IMR-90 (cell line): Measurements from ENCODE around the gene NSUN5. TPM values are rescaled to one million over a fixed set of nuclear protein-coding genes. Genes with fewer than 3 reads are reported as not detected.

Experiments used
- ATAC-seq: fragments of 200-7000 bp; cut with Tn5 transposase; 2 replicates; pipeline ENCODE4 v1.9.1; 2020; ENCODE audit warnings: low read depth, mild to moderate bottlenecking, moderate library complexity
- BruUV-seq: library from RNA; stranded (reverse); fragments of 400-500 nt; replicated peaks from 2 replicates; lab custom pipeline; 2021; lab: Mats Ljungman, UMichigan
- CTCF ChIA-PET: fragments of 300-600 bp; formaldehyde crosslinking; extraction: SDS; loops from one replicate; lab custom pipeline; 2021; ENCODE audit warnings: antibody characterized with exemption; lab: Yijun Ruan, JAX
- POLR2A ChIA-PET: fragments of 300-600 bp; sonication (Branson Sonifier 250); formaldehyde crosslinking; loops from one replicate; lab custom pipeline; 2022; ENCODE audit warnings: antibody characterized with exemption; ENCODE audit not compliant: unreplicated experiment; lab: Charles Lee
- DNase-seq: peaks from one replicate; pipeline ENCODE4 v3.0.0; 2013
- H2AFZ ChIP-seq: replicated peaks from 2 replicates; pipeline ENCODE3; 2013; ENCODE audit warnings: low read length, mild to moderate bottlenecking; ENCODE audit not compliant: poor library complexity
- H2AK5ac ChIP-seq: 2 replicates; pipeline ENCODE4 v1.6.1; 2013; ENCODE audit warnings: low read depth, low read length, inconsistent platforms
- H2AK9ac ChIP-seq: replicated peaks from 2 replicates; pipeline ENCODE3; 2013; ENCODE audit warnings: mild to moderate bottlenecking, low read depth, low read length, moderate library complexity; ENCODE audit not compliant: poor library complexity
- H2BK120ac ChIP-seq: 2 replicates; pipeline ENCODE4 v1.6.1; 2013; ENCODE audit warnings: low read depth, low read length, inconsistent platforms
- H2BK15ac ChIP-seq: 3 replicates; pipeline ENCODE4 v1.6.1; 2013; ENCODE audit warnings: low read depth, low read length, inconsistent platforms
- H2BK20ac ChIP-seq: 2 replicates; pipeline ENCODE4 v1.6.1; 2013; ENCODE audit warnings: low read depth, mild to moderate bottlenecking, inconsistent platforms, low read length, moderate library complexity
- H2BK5ac ChIP-seq: 2 replicates; pipeline ENCODE4 v1.6.1; 2013; ENCODE audit warnings: mild to moderate bottlenecking, low read depth, low read length, inconsistent platforms; ENCODE audit not compliant: poor library complexity, severe bottlenecking
- H3K14ac ChIP-seq: replicated peaks from 2 replicates; pipeline ENCODE4 v1.6.1; 2013; ENCODE audit warnings: low read depth, low read length, inconsistent platforms
- H3K18ac ChIP-seq: 2 replicates; pipeline ENCODE4 v1.6.1; 2013; ENCODE audit warnings: low read depth, low read length, control low read depth
- H3K23ac ChIP-seq: 2 replicates; pipeline ENCODE4 v1.6.1; 2013; ENCODE audit warnings: low read depth, low read length, inconsistent platforms
- H3K27ac ChIP-seq: 2 replicates; pipeline ENCODE4 v1.5.1; 2013; ENCODE audit warnings: mild to moderate bottlenecking, control low read depth, low read length; ENCODE audit not compliant: insufficient read depth
- H3K27me3 ChIP-seq: 2 replicates; pipeline ENCODE4 v1.6.1; 2013; ENCODE audit warnings: low read length; ENCODE audit not compliant: control insufficient read depth, insufficient read depth
- H3K36me3 ChIP-seq: 2 replicates; pipeline ENCODE4 v1.6.1; 2013; ENCODE audit warnings: low read length, mixed read lengths; ENCODE audit not compliant: control insufficient read depth, insufficient read depth
- H3K4ac ChIP-seq: 2 replicates; pipeline ENCODE4 v1.6.1; 2013; ENCODE audit warnings: low read depth, low read length, inconsistent platforms
- H3K4me1 ChIP-seq: 2 replicates; pipeline ENCODE4 v1.6.1; 2013; ENCODE audit warnings: low read length, mixed read lengths; ENCODE audit not compliant: control insufficient read depth, insufficient read depth
- H3K4me2 ChIP-seq: 2 replicates; pipeline ENCODE4 v1.6.1; 2013; ENCODE audit warnings: low read depth, mild to moderate bottlenecking, control low read depth, low read length, moderate library complexity
- H3K4me3 ChIP-seq: 2 replicates; pipeline ENCODE4 v1.5.1; 2013; ENCODE audit warnings: low read depth, mild to moderate bottlenecking, control low read depth, low read length, moderate library complexity; ENCODE audit not compliant: insufficient read depth
- H3K56ac ChIP-seq: 2 replicates; pipeline ENCODE4 v1.6.1; 2013; ENCODE audit warnings: low read length, inconsistent platforms; ENCODE audit not compliant: insufficient read depth; ENCODE audit errors: extremely low read depth
- H3K79me1 ChIP-seq, 2 experiments: 2 replicates each; pipeline ENCODE4 v1.6.1; 2013; ENCODE audit warnings: low read length in 2 of 2, inconsistent platforms in 1 of 2, low read depth in 1 of 2
- H3K9ac ChIP-seq: 2 replicates; pipeline ENCODE4 v1.6.1; 2013; ENCODE audit warnings: low read depth, low read length, control low read depth
- H3K9me1 ChIP-seq: 2 replicates; pipeline ENCODE4 v1.6.1; 2013; ENCODE audit warnings: low read length, inconsistent platforms; ENCODE audit not compliant: insufficient read depth
- H3K9me3 ChIP-seq: 2 replicates; pipeline ENCODE4 v1.6.1; 2013; ENCODE audit warnings: low read length; ENCODE audit not compliant: control insufficient read depth, insufficient read depth
- H4K20me1 ChIP-seq: 2 replicates; pipeline ENCODE4 v1.6.1; 2013; ENCODE audit warnings: low read length, inconsistent platforms; ENCODE audit not compliant: insufficient read depth
- H4K5ac ChIP-seq: 2 replicates; pipeline ENCODE4 v1.6.1; 2013; ENCODE audit warnings: mild to moderate bottlenecking, low read depth, low read length, control low read depth
- H4K8ac ChIP-seq, 2 experiments: 2 replicates each; pipeline ENCODE4 v1.6.1; 2013; ENCODE audit warnings: low read depth in 2 of 2, low read length in 2 of 2, control low read depth in 1 of 2, inconsistent platforms in 1 of 2
- H4K91ac ChIP-seq: 2 replicates; pipeline ENCODE4 v1.6.1; 2013; ENCODE audit warnings: low read depth, low read length, inconsistent platforms; ENCODE audit not compliant: insufficient read depth
- BHLHE40 ChIP-seq: fragments of 150-350 bp; IDR thresholded peaks from 2 replicates; pipeline ENCODE4 v1.6.1; 2016; ENCODE audit warnings: mild to moderate bottlenecking, low read depth, low read length
- CEBPB ChIP-seq: IDR thresholded peaks from 2 replicates; pipeline ENCODE4 v1.6.1; 2012; ENCODE audit warnings: low read depth, low read length, improper control_type of control experiment
- CHD1 ChIP-seq: IDR thresholded peaks from 2 replicates; pipeline ENCODE4 v1.6.1; 2012; ENCODE audit warnings: low read depth, low read length, improper control_type of control experiment
- MXI1 ChIP-seq: IDR thresholded peaks from 2 replicates; pipeline ENCODE4 v1.6.1; 2012; ENCODE audit warnings: low read depth, mild to moderate bottlenecking, low read length, moderate library complexity, borderline replicate concordance
- NFE2L2 ChIP-seq: fragments of 150-350 bp; IDR thresholded peaks from 2 replicates; pipeline ENCODE4 v1.6.1; 2016; ENCODE audit warnings: low read depth, mild to moderate bottlenecking, low read length
- POLR2A ChIP-seq: IDR thresholded peaks from 2 replicates; pipeline ENCODE4 v1.6.1; 2012; ENCODE audit warnings: mild to moderate bottlenecking, low read depth, low read length
- RAD21 ChIP-seq: IDR thresholded peaks from 2 replicates; pipeline ENCODE4 v1.6.1; 2012; ENCODE audit warnings: low read length, improper control_type of control experiment
- RCOR1 ChIP-seq: IDR thresholded peaks from 2 replicates; pipeline ENCODE4 v1.6.1; 2012; ENCODE audit warnings: mild to moderate bottlenecking, low read length, improper control_type of control experiment; ENCODE audit not compliant: insufficient replicate concordance
- SMC3 ChIP-seq: fragments of 150-350 bp; IDR thresholded peaks from 2 replicates; pipeline ENCODE4 v1.6.1; 2016; ENCODE audit warnings: low read depth, mild to moderate bottlenecking, antibody characterized with exemption, low read length, moderate library complexity
- WGBS, 2 experiments: methylation state at CpG; one replicate each; pipeline versions ENCODE4 v1.1.5 to v1.1.7; 2013; ENCODE audit warnings: missing lambda C conversion rate in 2 of 2; ENCODE audit not compliant: insufficient read length in 1 of 2; ENCODE audit errors: extremely low coverage in 2 of 2; 5-methylcytosine and 5-hydroxymethylcytosine counted together
- dilution Hi-C: fragments of 300-500 bp; cut with HindIII; formaldehyde crosslinking; loops from one replicate; pipeline ENCODE4 v1.14.3; 2018; ENCODE audit warnings: low sequenced_read_pairs; ENCODE audit not compliant: unreplicated experiment
- in situ Hi-C: fragments of 300-500 bp; cut with MboI; formaldehyde crosslinking; loops from 3 replicates; pipeline ENCODE4 v1.14.3; 2019; ENCODE audit warnings: low sequenced_read_pairs, inconsistent platforms, mixed read lengths
- intact Hi-C: fragments of 100-400 bp; cut with micrococcal nuclease; formaldehyde crosslinking; loops from 2 replicates; pipeline ENCODE4 v1.10.0; 2022
- polyA plus RNA-seq, 3 experiments: library from polyadenylated mRNA; depleted of rRNA; stranded (reverse); fragments of >200 nt; gene quantifications; 2 replicates each; pipeline ENCODE4 v1.2.3, GENCODE V29; 2012; ENCODE audit warnings: low replicate concordance in 1 of 3
- total RNA-seq: library from RNA; depleted of rRNA; stranded (reverse); fragments of >200 nt; gene quantifications from 2 replicates; pipeline ENCODE4 v1.2.3, GENCODE V29; 2012

Gene NSUN5
- total and polyA plus RNA-seq, 2 of the 4 experiments (the other 2 are of a cell fraction) = 10.0 to 17.7 TPM

DNA sequence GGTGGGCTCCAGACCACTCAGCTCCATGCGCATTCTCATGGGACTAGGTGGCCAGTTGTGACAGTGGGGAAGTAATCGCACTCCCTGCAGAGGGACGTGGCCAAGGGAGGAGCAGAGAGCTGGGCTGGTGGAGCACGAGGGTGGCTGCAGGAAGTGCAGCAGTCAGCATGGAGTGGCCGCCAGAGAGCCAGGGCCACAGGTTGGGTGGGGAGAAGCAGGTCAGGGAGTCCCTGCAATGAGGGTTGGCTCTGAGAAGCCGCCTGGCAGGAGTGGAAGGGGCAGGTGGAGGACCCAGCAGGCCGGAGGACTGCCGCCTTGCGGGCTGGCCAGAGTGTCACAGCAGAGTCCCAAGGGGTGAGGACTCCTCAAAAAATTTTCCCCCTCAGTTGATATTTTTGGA is 45.6 kb upstream of the NSUN5 start:
- Histone ChIP-seq H3K23ac (no peak overlapping the region), H3K4ac (no peak overlapping the region), H3K4me2 (no peak overlapping the region), H4K20me1 (no peaks in the 10 kb centered on the region), H3K4me1 (peaks cover 4% of the 10 kb centered on the region; the same call in 1 of the 2 replicates), H3K18ac (no peak overlapping the region), H3K27ac (no peak overlapping the region), H3K56ac (no peak overlapping the region), H2AK5ac (no peak overlapping the region), H2BK20ac (no peak overlapping the region), H3K27me3 (peaks cover 4% of the 10 kb centered on the region), H3K9ac (no peak overlapping the region), H3K9me3 (peaks cover 9% of the 10 kb centered on the region), H2BK15ac (no peak overlapping the region), H2BK120ac (no peak overlapping the region), H2AFZ (no peak overlapping the region), H3K79me1 (no peaks in the 10 kb centered on the region), H4K8ac (no peak overlapping the region), H2BK5ac (no peak overlapping the region), H4K91ac (no peak overlapping the region), H3K14ac (no peak overlapping the region), H4K5ac (no peak overlapping the region), H3K9me1 (peaks cover 4% of the 10 kb centered on the region; the same call in 1 of the 2 replicates), H3K36me3 (no peaks in the 10 kb centered on the region), H2AK9ac (no peak overlapping the region), H3K4me3 (no peak overlapping the region)
- in situ Hi-C loops = no loop called here
- CTCF ChIA-PET = no interaction called here
- DNase-seq (no peak), ATAC-seq (no peak)
- dilution Hi-C loops = no loop called here
- TF ChIP-seq BHLHE40 (no peak), RCOR1 (no peak), RAD21 (no peak), NFE2L2 (no peak), MXI1 (no peak), CEBPB (no peak), SMC3 (no peak), CHD1 (no peak), POLR2A (no peak)
- BruUV-seq = no TSS peak
- intact Hi-C loops = loop anchor here (5.0 kb wide), 2 partner anchors 33 to 73 kb away; no protein-coding TSS in a partner anchor
- POLR2A ChIA-PET = no interaction called here
- WGBS, 2 experiments = 85% methylated on average over 5 of the region's 9 CpGs; no CpG with 5 or more reads in 1 of the 2 experiments
